MCF 10A (cell line): ENCODE results near the gene HMBS. TPM values are rescaled to one million over a fixed set of nuclear protein-coding genes. Genes with fewer than 3 reads are reported as not detected.
"Not testable (repeated sequence)": the region's sequence is repeated elsewhere in the genome, so short reads cannot be mapped to it uniquely, and the experiment has no call there.

Experiments used
- BruUV-seq: library from RNA; stranded (reverse); fragments of 400-500 nt; replicated peaks from 2 replicates; lab custom pipeline; 2021; lab: Mats Ljungman, UMichigan
- CTCF ChIA-PET: fragments of 300-600 bp; sonication (Branson Sonifier 250); formaldehyde crosslinking; extraction: SDS; loops from one replicate; lab custom pipeline; 2021; ENCODE audit warnings: antibody characterized with exemption, inconsistent platforms; lab: Yijun Ruan, JAX
- POLR2A ChIA-PET: fragments of 300-600, 350-650 bp; sonication (Branson Sonifier 250); formaldehyde crosslinking; extraction: SDS; loops from one replicate; lab custom pipeline; 2020; ENCODE audit warnings: antibody characterized with exemption, inconsistent platforms; lab: Yijun Ruan, JAX
- DNase-seq: peaks from one replicate; pipeline ENCODE4 v3.0.0-alpha.2; 2018; ENCODE audit not compliant: unreplicated experiment
- H3K27ac Mint-ChIP-seq: one replicate; pipeline ENCODE4 v1.8.0; 2022; ENCODE audit warnings: mild to moderate bottlenecking, low read depth, mixed read lengths; ENCODE audit not compliant: unreplicated experiment
- H3K27me3 Mint-ChIP-seq: one replicate; pipeline ENCODE4 v1.8.0; 2022; ENCODE audit warnings: mixed read lengths; ENCODE audit not compliant: insufficient read depth, unreplicated experiment
- H3K36me3 Mint-ChIP-seq: one replicate; pipeline ENCODE4 v1.8.0; 2022; ENCODE audit warnings: mild to moderate bottlenecking, moderate library complexity, mixed read lengths; ENCODE audit not compliant: insufficient read depth, unreplicated experiment
- H3K4me1 Mint-ChIP-seq: one replicate; pipeline ENCODE4 v1.8.0; 2022; ENCODE audit warnings: mixed read lengths; ENCODE audit not compliant: insufficient read depth, unreplicated experiment
- H3K4me3 Mint-ChIP-seq: one replicate; pipeline ENCODE4 v1.8.0; 2022; ENCODE audit warnings: mild to moderate bottlenecking, moderate library complexity, mixed read lengths; ENCODE audit not compliant: unreplicated experiment
- H3K9me3 Mint-ChIP-seq: one replicate; pipeline ENCODE4 v1.8.0; 2022; ENCODE audit warnings: mixed read lengths; ENCODE audit not compliant: unreplicated experiment
- intact Hi-C: fragments of 100-400 bp; cut with micrococcal nuclease; formaldehyde crosslinking; loops from 2 replicates; pipeline ENCODE4 v1.14.1; 2022
- total RNA-seq: library from RNA; stranded (reverse); gene quantifications from 2 replicates; pipeline ENCODE4 v1.2.3, GENCODE V29; 2022
- TF ChIP-seq, protein P1 (sequence below): fragments of 200-600 bp; IDR thresholded peaks from one replicate; pipeline ENCODE4 v1.8.0; 2022; ENCODE audit warnings: antibody characterized with exemption, mild to moderate bottlenecking; ENCODE audit not compliant: unreplicated experiment

Gene HMBS
- total RNA-seq, 1 experiment from 2014 or later: 51.3 TPM

DNA sequence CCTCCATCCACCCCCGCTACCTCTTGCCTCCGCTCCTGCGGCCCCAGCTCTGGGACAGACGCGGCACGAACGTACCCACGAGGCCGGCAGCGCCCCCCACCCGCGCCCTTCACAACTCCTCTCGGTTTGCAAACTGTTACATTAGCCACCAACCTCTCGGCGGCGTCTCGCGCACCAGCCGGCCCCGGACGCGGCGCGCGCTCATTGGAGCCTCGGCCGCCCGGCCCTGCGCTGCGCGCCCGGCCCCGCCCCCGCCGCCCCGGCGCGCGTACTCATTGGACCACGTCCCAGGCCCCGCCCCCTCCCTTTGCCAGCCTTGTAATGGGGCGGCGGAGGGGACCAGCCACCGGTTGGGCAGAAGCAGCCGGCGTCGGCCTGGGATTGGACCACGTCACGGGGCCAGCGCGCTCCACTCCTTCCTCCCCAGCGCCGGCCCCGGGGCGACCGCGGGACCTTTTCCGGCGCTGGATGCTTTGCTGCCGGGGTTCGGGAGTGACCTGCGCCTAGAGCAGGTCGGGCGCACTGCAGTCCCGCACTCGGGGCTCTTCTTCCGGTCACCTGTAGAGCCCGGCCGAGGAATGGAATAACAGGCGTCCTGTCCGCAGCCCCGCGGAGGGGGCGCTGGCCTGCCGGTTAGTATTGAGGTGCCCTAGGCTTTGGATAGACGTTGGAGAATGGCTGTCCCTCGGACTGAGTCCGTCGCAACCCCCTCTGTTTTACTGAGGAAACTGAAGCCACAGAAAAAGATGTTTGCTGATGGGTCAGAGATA lies 27.5 kb upstream of the HMBS start, which contains the start of gene HYOU1:
HYOU1 (minus strand) TSS at position 206 of the 770 bp plus-strand sequence. CDS start 1,045 bp downstream, outside the sequence.
- H3K4me3 Mint-ChIP-seq: peak within 1 kb of the TSS; percentile 96
- peak; percentile 97 for DNase-seq
- no peaks in the 10 kb centered on the region for H3K9me3 Mint-ChIP-seq
- H3K36me3 Mint-ChIP-seq: peaks cover 52% of the 10 kb centered on the region
- no peaks in the 10 kb centered on the region for H3K27me3 Mint-ChIP-seq
- H3K27ac Mint-ChIP-seq: peak within 1 kb of the TSS; percentile 98
- POLR2A ChIA-PET: interaction anchor here (0.5 to 3.9 kb wide), 23 partner anchors 9 to 365 kb away, joined by 3 to 44 read pairs (median 4); partner anchors contain the start of genes C2CD2L, DPAGT1, HINFP and HMBS
- CTCF ChIA-PET: interaction anchor here (0.6 to 1.6 kb wide), 10 partner anchors 10 to 317 kb away, joined by 3 to 8 read pairs (median 4); a partner anchor contains a TSS
- no TSS peak for BruUV-seq
- TF ChIP-seq, protein P1, sequence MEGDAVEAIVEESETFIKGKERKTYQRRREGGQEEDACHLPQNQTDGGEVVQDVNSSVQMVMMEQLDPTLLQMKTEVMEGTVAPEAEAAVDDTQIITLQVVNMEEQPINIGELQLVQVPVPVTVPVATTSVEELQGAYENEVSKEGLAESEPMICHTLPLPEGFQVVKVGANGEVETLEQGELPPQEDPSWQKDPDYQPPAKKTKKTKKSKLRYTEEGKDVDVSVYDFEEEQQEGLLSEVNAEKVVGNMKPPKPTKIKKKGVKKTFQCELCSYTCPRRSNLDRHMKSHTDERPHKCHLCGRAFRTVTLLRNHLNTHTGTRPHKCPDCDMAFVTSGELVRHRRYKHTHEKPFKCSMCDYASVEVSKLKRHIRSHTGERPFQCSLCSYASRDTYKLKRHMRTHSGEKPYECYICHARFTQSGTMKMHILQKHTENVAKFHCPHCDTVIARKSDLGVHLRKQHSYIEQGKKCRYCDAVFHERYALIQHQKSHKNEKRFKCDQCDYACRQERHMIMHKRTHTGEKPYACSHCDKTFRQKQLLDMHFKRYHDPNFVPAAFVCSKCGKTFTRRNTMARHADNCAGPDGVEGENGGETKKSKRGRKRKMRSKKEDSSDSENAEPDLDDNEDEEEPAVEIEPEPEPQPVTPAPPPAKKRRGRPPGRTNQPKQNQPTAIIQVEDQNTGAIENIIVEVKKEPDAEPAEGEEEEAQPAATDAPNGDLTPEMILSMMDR: peak; percentile 29
- intact Hi-C loops: loop anchor here (1.0 to 2.0 kb wide), 3 partner anchors 26 to 44 kb away; partner anchors contain the start of genes DPAGT1 and SLC37A4
- H3K4me1 Mint-ChIP-seq: peaks cover 19% of the 10 kb centered on the region

DNA sequence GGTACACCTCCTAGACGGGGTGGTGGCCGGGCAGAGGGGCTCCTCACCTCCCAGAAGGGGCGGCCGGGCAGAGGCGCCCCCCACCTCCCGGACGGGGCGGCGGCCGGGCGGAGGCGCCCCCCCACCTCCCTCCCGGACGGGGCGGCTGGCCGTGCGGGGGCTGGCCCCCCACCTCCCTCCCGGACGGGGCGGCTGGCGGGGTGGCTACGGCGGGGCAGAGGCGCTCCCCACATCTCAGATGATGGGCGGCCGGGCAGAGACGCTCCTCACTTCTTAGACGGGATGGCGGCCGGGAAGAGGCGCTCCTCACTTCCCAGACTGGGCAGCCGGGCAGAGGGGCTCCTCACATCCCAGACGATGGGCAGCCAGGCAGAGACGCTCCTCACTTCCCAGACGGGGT lies 25.6 kb upstream of the HMBS start:
- CTCF ChIA-PET: interaction anchor here (1.6 kb wide), 1 partner anchor 40 kb away, joined by 4 read pairs; the partner anchor contains the start of genes RPS25 and TRAPPC4
- peak overlapping the region; percentile 96 for H3K4me3 Mint-ChIP-seq
- H3K9me3 Mint-ChIP-seq, DNase-seq, intact Hi-C loops, BruUV-seq, H3K4me1 Mint-ChIP-seq, H3K27me3 Mint-ChIP-seq, H3K27ac Mint-ChIP-seq: not testable (repeated sequence)
- POLR2A ChIA-PET: interaction anchor here (2.0 kb wide), 1 partner anchor 43 kb away, joined by 5 read pairs; no protein-coding TSS in a partner anchor
- peaks cover 38% of the 10 kb centered on the region for H3K36me3 Mint-ChIP-seq

DNA sequence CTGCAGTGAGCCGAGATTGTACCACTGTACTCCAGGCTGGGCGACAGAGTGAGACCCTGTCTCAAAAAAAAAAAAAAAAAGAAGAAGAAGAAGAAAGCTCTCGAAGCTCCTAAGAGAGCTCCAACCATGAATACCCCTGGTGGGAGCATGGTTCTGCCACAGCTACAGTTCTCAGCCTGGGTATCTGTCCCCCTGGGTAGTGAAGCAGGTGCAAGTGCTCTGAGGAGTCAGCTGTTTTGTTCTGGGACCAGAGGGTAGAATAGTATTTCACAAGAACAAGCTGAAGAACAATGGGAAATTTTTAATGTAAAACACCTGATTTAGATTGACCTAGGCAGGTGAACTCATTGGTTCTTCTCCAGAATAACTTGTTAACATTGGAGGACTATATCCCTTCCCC lies 23.4 kb upstream of the HMBS start:
- Mint-ChIP-seq H3K27me3 (no peaks in the 10 kb centered on the region), H3K36me3 (peaks cover 27% of the 10 kb centered on the region), H3K27ac (no peak overlapping the region), H3K9me3 (no peaks in the 10 kb centered on the region), H3K4me3 (no peak overlapping the region), H3K4me1 (peaks cover 7% of the 10 kb centered on the region)
- CTCF ChIA-PET: interaction anchor here (0.6 to 2.3 kb wide), 3 partner anchors 18 to 38 kb away, joined by 3 to 6 read pairs (median 4); partner anchors contain the start of gene SLC37A4
- no peak for DNase-seq
- POLR2A ChIA-PET: interaction anchor here (1.6 kb wide), 1 partner anchor 43 kb away, joined by 4 read pairs; the partner anchor contains the start of genes RPS25 and TRAPPC4
- intact Hi-C loops: loop anchor here (10.0 kb wide), 1 partner anchor 134 kb away; no protein-coding TSS in a partner anchor
- TF ChIP-seq, protein P1: no peak
- no TSS peak for BruUV-seq

DNA sequence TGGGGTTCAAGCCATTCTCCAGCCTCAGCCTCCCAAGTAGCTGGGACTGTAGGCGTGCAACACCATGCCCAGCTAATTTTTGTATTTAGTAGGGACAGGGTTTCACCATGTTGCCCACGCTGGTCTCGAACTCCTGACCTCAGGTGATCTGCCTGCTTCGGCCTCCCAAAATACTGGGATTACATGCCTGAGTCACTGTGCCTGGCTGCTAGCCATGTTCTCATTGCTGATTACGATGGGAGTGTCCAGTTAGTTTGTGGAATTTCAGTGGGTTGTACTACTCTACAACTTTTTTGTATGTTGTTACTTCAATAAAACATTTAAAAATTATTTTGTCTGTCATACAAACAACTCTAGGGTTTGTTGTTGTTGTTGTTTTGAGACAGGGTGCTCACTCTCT lies 21.9 kb upstream of the HMBS start:
- POLR2A ChIA-PET: interaction anchor here (0.9 kb wide), 1 partner anchor 43 kb away, joined by 3 read pairs; the partner anchor contains the start of gene TRAPPC4
- Mint-ChIP-seq H3K4me1 (peaks cover 7% of the 10 kb centered on the region), H3K4me3 (no peak overlapping the region), H3K27me3 (no peaks in the 10 kb centered on the region), H3K27ac (no peak overlapping the region), H3K36me3 (peaks cover 21% of the 10 kb centered on the region), H3K9me3 (no peaks in the 10 kb centered on the region)
- no TSS peak for BruUV-seq
- TF ChIP-seq, protein P1: no peak
- CTCF ChIA-PET: interaction anchor here (1.1 kb wide), 1 partner anchor 59 kb away, joined by 5 read pairs; no protein-coding TSS in a partner anchor
- DNase-seq: peak; percentile 61
- intact Hi-C loops: loop anchor here (10.0 kb wide), 1 partner anchor 132 kb away; no protein-coding TSS in a partner anchor
